SK-N-SH (cell line): ENCODE data around the gene ACE. TPM values are rescaled to one million over a fixed set of nuclear protein-coding genes. Genes with fewer than 3 reads are reported as not detected.

Experiments used
- CTCF ChIA-PET: fragments of 300-600, 350-600 bp; formaldehyde crosslinking; extraction: SDS; loops from one replicate; lab custom pipeline; 2021; lab: Yijun Ruan, JAX
- POLR2A ChIA-PET: fragments of 350-600 bp; sonication (Branson Sonifier 250); formaldehyde crosslinking; extraction: SDS; loops from one replicate; lab custom pipeline; 2020; ENCODE audit warnings: antibody characterized with exemption, inconsistent platforms; lab: Yijun Ruan, JAX
- DNase-seq: peaks from one replicate; pipeline ENCODE4 v3.0.0; 2012
- H2AFZ ChIP-seq: fragments of 200-600 bp; sonication (generic); 2 replicates; pipeline ENCODE4 v1.8.1; 2016; ENCODE audit warnings: antibody characterized with exemption, mild to moderate bottlenecking, low read depth
- H3F3A ChIP-seq: fragments of 200-600 bp; sonication (generic); replicated peaks from 2 replicates; pipeline ENCODE3; 2016; ENCODE audit warnings: antibody characterized with exemption, mild to moderate bottlenecking; ENCODE audit not compliant: insufficient read depth
- H3K27ac ChIP-seq, 2 experiments: fragments of 200-500 bp in 1 of 2; fragments of 200-600 bp in 1 of 2; sonication (Bioruptor generic) in 1 of 2; sonication (generic), shearing (Covaris generic) in 1 of 2; 2 replicates each; pipeline versions ENCODE4 v1.5.1 to v1.6.1; 2014 to 2016; ENCODE audit warnings: low read depth in 2 of 2, inconsistent platforms in 1 of 2, low read length in 1 of 2, mild to moderate bottlenecking in 1 of 2, mixed read lengths in 1 of 2
- H3K27me3 ChIP-seq: fragments of 200-600 bp; sonication (generic), shearing (Covaris generic); 2 replicates; pipeline ENCODE4 v1.6.1; 2016; ENCODE audit warnings: mixed run types; ENCODE audit not compliant: insufficient read depth
- H3K36me3 ChIP-seq, 2 experiments: fragments of 200-500 bp in 1 of 2; fragments of 200-600 bp in 1 of 2; sonication (Bioruptor generic) in 1 of 2; sonication (generic) in 1 of 2; replicated peaks in 1 of 2; 2 replicates each; pipeline versions ENCODE3 to v1.5.1; 2014 to 2016; ENCODE audit warnings: low read length in 1 of 2, mild to moderate bottlenecking in 1 of 2; ENCODE audit not compliant: insufficient read depth in 2 of 2, control insufficient read depth in 1 of 2
- H3K4me1 ChIP-seq, 2 experiments: fragments of 200-500 bp in 1 of 2; fragments of 200-600 bp in 1 of 2; sonication (Bioruptor generic) in 1 of 2; sonication (generic), shearing (Covaris generic) in 1 of 2; 2 replicates each; pipeline versions ENCODE4 v1.5.1 to v1.6.1; 2014 to 2016; ENCODE audit warnings: low read depth in 1 of 2, low read length in 1 of 2, mixed run types in 1 of 2; ENCODE audit not compliant: insufficient read depth in 2 of 2, control insufficient read depth in 1 of 2
- H3K4me2 ChIP-seq: fragments of 200-600 bp; sonication (generic), shearing (Covaris generic); 2 replicates; pipeline ENCODE4 v1.6.1; 2017; ENCODE audit warnings: mixed run types
- H3K4me3 ChIP-seq, 2 experiments: fragments of 200-500 bp in 1 of 2; fragments of 200-600 bp in 1 of 2; sonication (Bioruptor generic) in 1 of 2; sonication (generic), shearing (Covaris generic) in 1 of 2; 2 replicates each; pipeline versions ENCODE4 v1.5.1 to v1.8.1; 2014 to 2016; ENCODE audit warnings: low read depth in 2 of 2, inconsistent platforms in 1 of 2, low read length in 1 of 2, mild to moderate bottlenecking in 1 of 2, mixed read lengths in 1 of 2, moderate library complexity in 1 of 2
- H3K79me2 ChIP-seq: fragments of 200-600 bp; sonication (generic); 2 replicates; pipeline ENCODE4 v1.8.1; 2017; ENCODE audit warnings: mild to moderate bottlenecking; ENCODE audit not compliant: insufficient read depth
- H3K9ac ChIP-seq: fragments of 200-600 bp; sonication (generic); 2 replicates; pipeline ENCODE4 v1.6.1; 2017; ENCODE audit warnings: mixed run types
- H3K9me2 ChIP-seq: fragments of 200-600 bp; sonication (generic); 2 replicates; pipeline ENCODE4 v1.6.1; 2017; ENCODE audit warnings: mixed run types
- H3K9me3 ChIP-seq: fragments of 200-600 bp; sonication (generic); 2 replicates; pipeline ENCODE4 v1.6.1; 2017; ENCODE audit warnings: mixed run types, mild to moderate bottlenecking, moderate library complexity
- H4K20me1 ChIP-seq: fragments of 200-600 bp; sonication (generic); 2 replicates; pipeline ENCODE4 v1.6.1; 2017; ENCODE audit warnings: mild to moderate bottlenecking, mixed run types; ENCODE audit not compliant: insufficient read depth
- CHD2 ChIP-seq: fragments of 150-350 bp; IDR thresholded peaks from 2 replicates; pipeline ENCODE4 v1.6.1; 2018; ENCODE audit warnings: low read length; ENCODE audit not compliant: partially characterized antibody
- EZH2phosphoT487 ChIP-seq: fragments of 200-600 bp; sonication (generic); IDR thresholded peaks from 2 replicates; pipeline ENCODE4 v1.6.1; 2017; ENCODE audit warnings: low read depth, mixed run types, mild to moderate bottlenecking, antibody characterized with exemption, moderate library complexity, borderline replicate concordance
- FOSL2 ChIP-seq: IDR thresholded peaks from 2 replicates; pipeline ENCODE4 v1.4.0; 2012; ENCODE audit warnings: low read depth, mild to moderate bottlenecking, moderate library complexity, borderline replicate concordance
- FOXM1 ChIP-seq: IDR thresholded peaks from 2 replicates; pipeline ENCODE4 v1.4.0; 2012; ENCODE audit warnings: low read depth, mild to moderate bottlenecking
- GATA2 ChIP-seq: sonication (generic); formaldehyde crosslinking; IDR thresholded peaks from 2 replicates; pipeline ENCODE4 v1.5.0; 2020; ENCODE audit warnings: mild to moderate bottlenecking, missing genetic modification reagents
- MEF2A ChIP-seq: IDR thresholded peaks from 2 replicates; pipeline ENCODE4 v1.4.0; 2012; ENCODE audit warnings: low read depth, borderline replicate concordance
- NFIC ChIP-seq: IDR thresholded peaks from 2 replicates; pipeline ENCODE4 v1.4.0; 2012; ENCODE audit warnings: borderline replicate concordance
- RAD21 ChIP-seq: IDR thresholded peaks from 2 replicates; pipeline ENCODE4 v1.6.1; 2012; ENCODE audit warnings: mild to moderate bottlenecking, low read length
- RCOR1 ChIP-seq: fragments of 150-350 bp; IDR thresholded peaks from 2 replicates; pipeline ENCODE4 v1.6.1; 2017; ENCODE audit warnings: antibody characterized with exemption, low read length
- RFX5 ChIP-seq: IDR thresholded peaks from 2 replicates; pipeline ENCODE4 v1.6.1; 2012; ENCODE audit warnings: mild to moderate bottlenecking, improper control_type of control experiment, low read length
- TAF1 ChIP-seq: IDR thresholded peaks from 2 replicates; pipeline ENCODE4 v1.6.1; 2012; ENCODE audit warnings: low read depth, mild to moderate bottlenecking, low read length, moderate library complexity, borderline replicate concordance
- WGBS: methylation state at CpG from one replicate; pipeline ENCODE4 v1.1.6; 2017; ENCODE audit warnings: low lambda C conversion rate; 5-methylcytosine and 5-hydroxymethylcytosine counted together
- polyA plus RNA-seq, 3 experiments: library from polyadenylated mRNA; depleted of rRNA; stranded (reverse); fragments of >200 nt; gene quantifications; 2 replicates each; pipeline ENCODE4 v1.2.3, GENCODE V29; 2012
- TF ChIP-seq, protein P1 (sequence below): fragments of 150-350 bp; IDR thresholded peaks from 2 replicates; pipeline ENCODE4 v1.6.1; 2016; ENCODE audit warnings: mild to moderate bottlenecking, low read depth, low read length
- TF ChIP-seq, protein P2 (sequence below): fragments of 200-600 bp; sonication (generic); IDR thresholded peaks from 2 replicates; pipeline ENCODE4 v1.6.1; 2017; ENCODE audit warnings: antibody characterized with exemption, mild to moderate bottlenecking, moderate library complexity
- TF ChIP-seq, protein P3 (sequence below): IDR thresholded peaks from 2 replicates; pipeline ENCODE4 v1.4.0; 2012; ENCODE audit warnings: low read depth

The ACE gene
- polyA plus RNA-seq, 1 of the 3 experiments (the other 2 are of a cell fraction), result 12.1 TPM

DNA sequence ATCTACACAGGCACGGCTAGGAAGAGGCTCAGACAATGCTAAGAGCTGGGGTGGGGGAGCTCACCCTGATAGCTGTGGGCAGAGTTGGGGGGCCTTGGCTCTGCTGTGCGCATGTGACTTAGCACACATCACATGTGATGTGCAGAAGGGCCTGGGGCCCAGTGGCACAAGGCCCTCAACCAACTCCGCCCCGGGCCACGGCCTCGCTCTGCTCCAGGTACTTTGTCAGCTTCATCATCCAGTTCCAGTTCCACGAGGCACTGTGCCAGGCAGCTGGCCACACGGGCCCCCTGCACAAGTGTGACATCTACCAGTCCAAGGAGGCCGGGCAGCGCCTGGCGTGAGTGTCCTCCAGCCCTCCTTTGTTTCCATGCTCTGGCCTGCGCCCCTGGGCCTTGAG lies 19.3 kb downstream of the ACE start:
- 86% methylated on average over 11 of the region's 12 CpGs for WGBS

DNA sequence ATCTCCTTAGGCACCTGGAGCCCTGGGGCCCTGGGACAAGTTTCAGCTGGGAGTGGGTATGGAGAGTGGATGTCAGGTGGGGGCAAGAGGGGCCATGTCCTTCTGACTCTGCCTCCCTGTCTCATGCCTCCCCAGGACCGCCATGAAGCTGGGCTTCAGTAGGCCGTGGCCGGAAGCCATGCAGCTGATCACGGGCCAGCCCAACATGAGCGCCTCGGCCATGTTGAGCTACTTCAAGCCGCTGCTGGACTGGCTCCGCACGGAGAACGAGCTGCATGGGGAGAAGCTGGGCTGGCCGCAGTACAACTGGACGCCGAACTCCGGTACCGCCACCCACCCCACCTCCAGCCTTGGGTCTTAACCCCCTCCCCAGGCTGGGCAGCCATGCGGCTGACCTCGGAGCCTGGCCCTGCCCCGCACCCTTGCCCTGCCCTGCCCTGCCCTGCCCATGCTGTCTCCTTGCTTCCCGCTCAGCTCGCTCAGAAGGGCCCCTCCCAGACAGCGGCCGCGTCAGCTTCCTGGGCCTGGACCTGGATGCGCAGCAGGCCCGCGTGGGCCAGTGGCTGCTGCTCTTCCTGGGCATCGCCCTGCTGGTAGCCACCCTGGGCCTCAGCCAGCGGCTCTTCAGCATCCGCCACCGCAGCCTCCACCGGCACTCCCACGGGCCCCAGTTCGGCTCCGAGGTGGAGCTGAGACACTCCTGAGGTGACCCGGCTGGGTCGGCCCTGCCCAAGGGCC lies 20.0 kb downstream of the ACE start:
- WGBS, result 89% methylated on average over 28 of the region's 36 CpGs
- Histone ChIP-seq H3K36me3 (no peaks in the 10 kb centered on the region), H3K9me2 (no peaks in the 10 kb centered on the region), H3K4me3 (no peak overlapping the region), H3K79me2 (no peaks in the 10 kb centered on the region), H3K27ac (no peak overlapping the region; a peak in 1 of 4 replicates), H3K4me1 (peaks cover 4 to 27% of the 10 kb centered on the region in 2 experiments; a peak in 1 of 4 replicates), H3K4me2 (no peak overlapping the region), H3K9ac (no peak overlapping the region), H3K27me3 (no peaks in the 10 kb centered on the region; the same call in 1 of the 2 replicates), H4K20me1 (no peaks in the 10 kb centered on the region), H2AFZ (no peak overlapping the region), H3K9me3 (no peaks in the 10 kb centered on the region), H3F3A (no peaks in the 10 kb centered on the region)
- TF ChIP-seq, protein P1, sequence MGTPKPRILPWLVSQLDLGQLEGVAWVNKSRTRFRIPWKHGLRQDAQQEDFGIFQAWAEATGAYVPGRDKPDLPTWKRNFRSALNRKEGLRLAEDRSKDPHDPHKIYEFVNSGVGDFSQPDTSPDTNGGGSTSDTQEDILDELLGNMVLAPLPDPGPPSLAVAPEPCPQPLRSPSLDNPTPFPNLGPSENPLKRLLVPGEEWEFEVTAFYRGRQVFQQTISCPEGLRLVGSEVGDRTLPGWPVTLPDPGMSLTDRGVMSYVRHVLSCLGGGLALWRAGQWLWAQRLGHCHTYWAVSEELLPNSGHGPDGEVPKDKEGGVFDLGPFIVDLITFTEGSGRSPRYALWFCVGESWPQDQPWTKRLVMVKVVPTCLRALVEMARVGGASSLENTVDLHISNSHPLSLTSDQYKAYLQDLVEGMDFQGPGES, result no peak
- no peak for TF ChIP-seq MEF2A
- no peak for TF ChIP-seq FOSL2
- DNase-seq, result no peak
- ChIA-PET POLR2A (interaction anchor here (0.9 to 2.0 kb wide), 9 partner anchors 9 to 71 kb away, joined by 3 to 5 read pairs (median 3); no protein-coding TSS in a partner anchor), CTCF (interaction anchor here (0.7 to 5.4 kb wide), 11 partner anchors 10 to 115 kb away, joined by 3 to 65 read pairs (median 4); partner anchors contain the start of gene ACE)

More for the DNA sequence above, 19.3 kb downstream of the ACE start:
- Histone ChIP-seq H3K9ac (no peak overlapping the region), H3K9me2 (no peaks in the 10 kb centered on the region), H3K4me3 (no peak overlapping the region), H4K20me1 (no peaks in the 10 kb centered on the region), H3K4me1 (peaks cover 4 to 27% of the 10 kb centered on the region in 2 experiments; a peak in 1 of 4 replicates), H3K27me3 (no peaks in the 10 kb centered on the region; the same call in 1 of the 2 replicates), H2AFZ (no peak overlapping the region), H3K9me3 (no peaks in the 10 kb centered on the region), H3K36me3 (no peaks in the 10 kb centered on the region), H3K79me2 (no peaks in the 10 kb centered on the region), H3F3A (no peaks in the 10 kb centered on the region), H3K27ac (no peak overlapping the region; a peak in 1 of 4 replicates), H3K4me2 (no peak overlapping the region)
- DNase-seq, result no peak
- ChIA-PET CTCF (interaction anchor here (1.2 to 5.4 kb wide), 5 partner anchors 9 to 116 kb away, joined by 3 to 65 read pairs (median 24); partner anchors contain the start of gene ACE), POLR2A (interaction anchor here (1.0 to 1.6 kb wide), 4 partner anchors 15 to 55 kb away, joined by 3 to 5 read pairs (median 4); no protein-coding TSS in a partner anchor)
- TF ChIP-seq RAD21 (no peak), FOXM1 (no peak), RFX5 (no peak), CHD2 (no peak), GATA2 (no peak), RCOR1 (no peak), NFIC (no peak), EZH2phosphoT487 (no peak), TAF1 (no peak)
- TF ChIP-seq, protein P2, sequence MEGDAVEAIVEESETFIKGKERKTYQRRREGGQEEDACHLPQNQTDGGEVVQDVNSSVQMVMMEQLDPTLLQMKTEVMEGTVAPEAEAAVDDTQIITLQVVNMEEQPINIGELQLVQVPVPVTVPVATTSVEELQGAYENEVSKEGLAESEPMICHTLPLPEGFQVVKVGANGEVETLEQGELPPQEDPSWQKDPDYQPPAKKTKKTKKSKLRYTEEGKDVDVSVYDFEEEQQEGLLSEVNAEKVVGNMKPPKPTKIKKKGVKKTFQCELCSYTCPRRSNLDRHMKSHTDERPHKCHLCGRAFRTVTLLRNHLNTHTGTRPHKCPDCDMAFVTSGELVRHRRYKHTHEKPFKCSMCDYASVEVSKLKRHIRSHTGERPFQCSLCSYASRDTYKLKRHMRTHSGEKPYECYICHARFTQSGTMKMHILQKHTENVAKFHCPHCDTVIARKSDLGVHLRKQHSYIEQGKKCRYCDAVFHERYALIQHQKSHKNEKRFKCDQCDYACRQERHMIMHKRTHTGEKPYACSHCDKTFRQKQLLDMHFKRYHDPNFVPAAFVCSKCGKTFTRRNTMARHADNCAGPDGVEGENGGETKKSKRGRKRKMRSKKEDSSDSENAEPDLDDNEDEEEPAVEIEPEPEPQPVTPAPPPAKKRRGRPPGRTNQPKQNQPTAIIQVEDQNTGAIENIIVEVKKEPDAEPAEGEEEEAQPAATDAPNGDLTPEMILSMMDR, result no peak
- TF ChIP-seq, protein P1, result no peak
- TF ChIP-seq, protein P3, sequence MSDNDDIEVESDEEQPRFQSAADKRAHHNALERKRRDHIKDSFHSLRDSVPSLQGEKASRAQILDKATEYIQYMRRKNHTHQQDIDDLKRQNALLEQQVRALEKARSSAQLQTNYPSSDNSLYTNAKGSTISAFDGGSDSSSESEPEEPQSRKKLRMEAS, result no peak
